ENCODE results near the gene OTOP2.

DNA sequence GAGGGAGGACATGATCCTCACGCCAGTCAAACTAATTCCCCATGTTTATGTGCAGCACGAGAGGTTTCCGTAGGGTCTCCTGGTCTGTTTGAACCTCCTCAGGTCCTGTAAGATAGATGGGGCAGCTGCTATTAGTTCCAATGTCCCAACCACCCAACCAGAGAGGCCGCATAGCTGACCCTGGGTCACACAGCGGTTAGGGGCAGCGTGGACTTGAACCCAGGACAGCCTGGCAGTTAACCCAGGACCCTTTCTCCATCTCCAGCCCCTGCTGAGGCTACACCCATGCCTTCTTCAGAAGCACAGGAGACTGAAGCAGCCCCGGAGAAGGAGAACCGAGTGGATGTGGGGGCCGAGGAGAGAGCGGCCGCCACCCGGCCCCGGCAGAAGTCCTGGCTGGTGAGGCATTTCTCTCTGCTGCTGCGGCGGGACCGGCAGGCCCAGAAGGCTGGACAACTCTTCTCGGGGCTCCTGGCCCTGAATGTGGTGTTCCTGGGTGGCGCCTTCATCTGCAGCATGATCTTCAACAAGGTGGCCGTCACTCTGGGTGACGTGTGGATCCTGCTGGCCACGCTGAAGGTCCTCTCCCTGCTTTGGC, 17.2 kb downstream of the OTOP2 start:
- TF ChIP-seq, protein P1, sequence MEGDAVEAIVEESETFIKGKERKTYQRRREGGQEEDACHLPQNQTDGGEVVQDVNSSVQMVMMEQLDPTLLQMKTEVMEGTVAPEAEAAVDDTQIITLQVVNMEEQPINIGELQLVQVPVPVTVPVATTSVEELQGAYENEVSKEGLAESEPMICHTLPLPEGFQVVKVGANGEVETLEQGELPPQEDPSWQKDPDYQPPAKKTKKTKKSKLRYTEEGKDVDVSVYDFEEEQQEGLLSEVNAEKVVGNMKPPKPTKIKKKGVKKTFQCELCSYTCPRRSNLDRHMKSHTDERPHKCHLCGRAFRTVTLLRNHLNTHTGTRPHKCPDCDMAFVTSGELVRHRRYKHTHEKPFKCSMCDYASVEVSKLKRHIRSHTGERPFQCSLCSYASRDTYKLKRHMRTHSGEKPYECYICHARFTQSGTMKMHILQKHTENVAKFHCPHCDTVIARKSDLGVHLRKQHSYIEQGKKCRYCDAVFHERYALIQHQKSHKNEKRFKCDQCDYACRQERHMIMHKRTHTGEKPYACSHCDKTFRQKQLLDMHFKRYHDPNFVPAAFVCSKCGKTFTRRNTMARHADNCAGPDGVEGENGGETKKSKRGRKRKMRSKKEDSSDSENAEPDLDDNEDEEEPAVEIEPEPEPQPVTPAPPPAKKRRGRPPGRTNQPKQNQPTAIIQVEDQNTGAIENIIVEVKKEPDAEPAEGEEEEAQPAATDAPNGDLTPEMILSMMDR (IDR thresholded peaks at IDR 0.05; ENCODE audit: insufficient read depth, low read depth, low read length): no peak
- no peak for TF ChIP-seq EZH2 (IDR thresholded peaks at IDR 0.05; ENCODE audit: insufficient read depth, low read length)
